GM19099 (cell line): ENCODE results near the gene CHAD.

ENCODE experiments used
- POLR2A ChIP-seq: IDR thresholded peaks from 3 replicates; pipeline ENCODE4 v1.6.1; 2011; ENCODE audit warnings: low read depth; ENCODE audit not compliant: insufficient read length; ENCODE audit errors: extremely low read depth

The CHAD gene

GRCh38 chr17:50501054-50501453 lies 32.4 kb upstream of the CHAD start:
- no peak for TF ChIP-seq POLR2A

- TF ChIP-seq POLR2A: no peak
Measured at GRCh38 chr17:50499721-50500120, 31.0 kb upstream of the CHAD start.

- no peak for TF ChIP-seq POLR2A
Measured at GRCh38 chr17:50499270-50499669, 30.6 kb upstream of the CHAD start.

- no peak for TF ChIP-seq POLR2A
Measured at GRCh38 chr17:50498021-50498874, 29.6 kb upstream of the CHAD start.

- no peak for TF ChIP-seq POLR2A
Measured at GRCh38 chr17:50495918-50496317, 27.2 kb upstream of the CHAD start.

GRCh38 chr17:50495217-50495823 lies 26.6 kb upstream of the CHAD start:
- TF ChIP-seq POLR2A: no peak

GRCh38 chr17:50493744-50494143 lies 25.1 kb upstream of the CHAD start:
- TF ChIP-seq POLR2A: no peak

GRCh38 chr17:50492214-50492613 lies 23.5 kb upstream of the CHAD start:
- TF ChIP-seq POLR2A: no peak

GRCh38 chr17:50491505-50491904 lies 22.8 kb upstream of the CHAD start:
- no peak for TF ChIP-seq POLR2A

- TF ChIP-seq POLR2A: no peak
Measured at GRCh38 chr17:50488880-50489279, 20.2 kb upstream of the CHAD start.

- TF ChIP-seq POLR2A: no peak
Measured at GRCh38 chr17:50487213-50488096, 18.8 kb upstream of the CHAD start.

- no peak for TF ChIP-seq POLR2A
Measured at GRCh38 chr17:50484386-50485155, 15.9 kb upstream of the CHAD start.

GRCh38 chr17:50483266-50483665 lies 14.6 kb upstream of the CHAD start:
- TF ChIP-seq POLR2A: no peak

GRCh38 chr17:50482516-50482915 lies 13.8 kb upstream of the CHAD start:
- TF ChIP-seq POLR2A: no peak

GRCh38 chr17:50482110-50482509 lies 13.4 kb upstream of the CHAD start:
- TF ChIP-seq POLR2A: no peak
